ENCODE results near the gene SLC25A25. TPM values are rescaled to one million over a fixed set of nuclear protein-coding genes. Genes with fewer than 3 reads are reported as not detected.

Gene SLC25A25
- total and polyA plus RNA-seq, 2 of the 8 experiments (the other 6 are each of a cell fraction or from before 2014, with no cell fraction given): 6.5 to 18.5 TPM

DNA sequence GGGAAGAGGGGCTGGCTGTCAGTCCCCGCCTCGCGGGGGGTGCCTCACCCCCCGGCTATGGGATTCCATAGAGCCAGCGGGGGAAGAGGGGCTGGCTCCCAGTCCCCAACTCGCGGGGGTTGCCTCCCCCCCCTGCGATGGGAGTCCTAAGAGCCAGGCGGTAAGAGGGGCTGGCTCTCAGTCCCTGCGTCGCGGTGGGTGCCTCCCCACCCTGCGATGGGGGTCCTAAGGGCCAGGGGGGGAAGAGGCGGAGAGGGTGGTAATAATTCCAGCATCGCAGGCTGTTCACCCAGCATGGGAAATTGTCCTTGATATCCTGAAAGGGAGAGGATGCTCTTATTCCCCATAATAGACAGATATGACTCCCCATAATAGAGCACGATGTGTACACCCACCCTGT, 71.6 kb downstream of the SLC25A25 start (continued):
- TF ChIP-seq RBBP5 (IDR thresholded peaks at IDR 0.05; ENCODE audit: borderline replicate concordance, low read depth, low read length): no peak
